ENCODE data around the gene CTRB2.
"Not testable (repeated sequence)": the region's sequence is repeated elsewhere in the genome, so short reads cannot be mapped to it uniquely, and the experiment has no call there.

Gene CTRB2

GRCh38 chr16:75226550-75227360 lies 19.8 kb upstream of the CTRB2 start:
- no peak for DNase-seq (ENCODE audit: low read depth)

DNA sequence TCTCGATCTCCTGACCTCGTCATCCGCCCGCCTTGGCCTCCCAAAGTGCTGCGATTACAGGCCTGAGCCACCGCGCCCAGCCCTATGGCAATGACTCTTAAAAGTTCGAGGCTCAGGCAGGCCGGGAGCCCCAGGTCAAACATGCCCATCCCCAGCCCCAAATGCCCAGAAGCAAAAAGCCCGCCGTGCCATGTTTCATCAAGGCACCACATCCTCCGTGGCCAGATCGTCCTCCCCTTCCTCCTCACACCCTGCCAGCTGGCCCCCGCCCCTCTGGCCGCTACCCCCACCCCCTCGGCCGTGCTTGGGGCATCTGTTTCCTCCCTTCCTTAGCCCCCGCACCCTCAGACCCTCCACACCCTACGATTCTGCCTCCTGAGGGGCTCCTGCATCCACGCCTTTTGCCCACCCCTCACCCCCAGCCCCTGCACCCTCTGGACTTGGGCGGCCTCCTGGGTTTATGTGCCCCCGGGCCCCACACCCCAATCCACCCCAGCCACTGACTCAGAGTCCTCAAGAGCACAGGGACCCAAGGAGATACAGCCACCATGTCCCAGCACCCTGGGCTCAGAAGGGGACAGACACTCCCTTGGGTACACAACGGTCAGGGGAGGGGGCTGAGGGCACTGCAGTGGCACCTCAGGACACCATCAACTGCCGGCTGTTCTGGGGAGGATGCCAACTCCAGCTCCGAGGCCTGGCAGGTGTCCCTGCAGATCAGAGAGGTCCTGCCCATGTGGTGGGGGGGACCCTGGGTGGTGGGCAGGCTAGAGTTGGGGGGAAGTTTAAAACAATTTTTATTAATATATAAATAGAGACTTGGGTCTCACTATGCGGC lies 18.9 kb upstream of the CTRB2 start:
- no peak for DNase-seq (ENCODE audit: low read depth)

GRCh38 chr16:75225092-75225491 lies 18.1 kb upstream of the CTRB2 start:
- DNase-seq (ENCODE audit: low read depth) = no peak

GRCh38 chr16:75224306-75225082 lies 17.5 kb upstream of the CTRB2 start:
- no peak for DNase-seq (ENCODE audit: low read depth)

GRCh38 chr16:75223129-75223528 lies 16.2 kb upstream of the CTRB2 start:
- DNase-seq (ENCODE audit: low read depth) = not testable (repeated sequence)

- DNase-seq (ENCODE audit: low read depth) = no peak
Measured at GRCh38 chr16:75222271-75222783, 15.4 kb upstream of the CTRB2 start.

DNA sequence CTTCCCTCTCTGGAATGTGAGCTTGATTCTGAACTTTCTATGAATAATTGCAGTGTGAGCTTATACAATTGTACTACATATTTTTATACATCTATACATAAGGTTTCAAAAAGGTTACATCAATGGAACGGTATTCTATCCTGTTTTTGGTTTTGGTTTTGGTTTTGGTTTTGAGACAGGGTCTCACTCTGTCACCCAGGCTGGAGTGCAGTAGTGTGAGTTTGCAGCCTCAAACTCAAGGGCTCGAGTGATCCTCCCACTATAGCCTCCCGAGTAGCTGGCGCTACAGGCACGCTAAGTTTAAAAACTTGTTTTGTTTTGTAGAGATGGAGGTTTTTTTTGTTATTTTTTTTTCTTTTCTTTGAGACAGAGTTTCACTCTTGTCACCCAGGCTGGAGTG lies 12.9 kb upstream of the CTRB2 start:
- no peak for DNase-seq (ENCODE audit: low read depth)

DNA sequence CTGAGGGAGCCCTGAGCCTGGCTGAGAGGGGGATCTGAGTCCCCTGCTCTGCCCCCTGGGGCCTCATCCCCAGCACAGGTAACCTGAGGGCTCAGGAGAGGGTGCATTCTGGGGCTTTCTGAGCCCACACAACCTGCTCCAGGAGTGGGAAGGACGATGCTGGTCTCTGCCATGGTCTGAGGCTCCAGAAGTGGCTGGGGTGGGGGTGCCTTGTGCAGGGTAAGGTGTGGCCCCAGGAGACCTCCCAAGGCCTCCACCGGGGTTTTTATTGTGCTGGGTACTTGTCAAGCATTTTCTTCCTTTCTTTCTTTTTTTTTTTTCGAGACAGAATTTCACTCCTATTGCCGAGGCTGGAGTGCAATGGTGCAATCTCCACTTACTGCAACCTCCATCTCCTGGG lies 12.1 kb upstream of the CTRB2 start:
- DNase-seq (ENCODE audit: low read depth) = no peak

DNA sequence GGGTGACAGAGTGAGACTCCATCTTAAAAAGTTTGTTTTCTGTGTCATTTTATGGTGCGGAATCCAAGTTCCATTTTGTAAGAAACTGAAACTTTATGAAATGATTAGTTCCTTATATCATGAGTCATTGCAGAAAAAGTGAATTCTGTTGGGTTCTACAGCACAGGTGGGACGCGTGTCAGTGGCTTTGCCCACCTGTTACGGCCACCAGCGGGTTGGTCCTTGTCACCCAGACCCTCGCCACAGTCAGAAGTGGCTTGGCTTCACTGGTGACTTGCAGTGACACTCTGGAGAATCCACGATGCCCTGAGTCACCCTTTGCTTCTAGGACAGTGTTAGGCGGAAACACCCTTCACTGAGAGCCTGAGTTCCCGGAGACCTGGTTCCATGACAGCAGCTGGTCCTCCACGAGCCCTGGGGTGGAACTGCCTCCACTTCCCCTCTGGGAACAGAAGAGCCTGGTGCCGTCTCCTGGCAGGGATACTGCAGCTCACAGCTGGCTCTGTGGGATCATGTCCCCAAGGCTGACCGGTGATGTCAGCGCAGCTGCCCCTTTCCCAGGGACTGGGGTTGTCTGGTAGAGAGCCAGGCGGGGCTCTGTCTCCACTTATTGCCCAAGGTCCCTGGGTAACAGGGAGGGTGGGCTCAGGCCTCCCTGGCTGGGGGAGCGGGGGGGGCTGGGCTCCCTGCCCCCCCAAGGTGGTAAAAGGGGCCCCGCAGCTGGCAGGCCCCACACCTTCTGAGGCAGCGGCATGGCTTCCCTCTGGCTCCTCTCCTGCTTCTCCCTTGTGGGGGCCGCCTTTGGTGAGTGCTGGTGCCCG lies 11.5 kb upstream of the CTRB2 start, which contains the start of gene CTRB1:
TSS of gene CTRB1 (plus strand) at position 733 of the 821 bp plus-strand sequence. CDS start at position 753, 20 bp downstream.
- DNase-seq (ENCODE audit: low read depth) = no peak

GRCh38 chr16:75217389-75217851 lies 10.5 kb upstream of the CTRB2 start:
- no peak for DNase-seq (ENCODE audit: low read depth)

- DNase-seq (ENCODE audit: low read depth) = no peak
Measured at GRCh38 chr16:75216576-75216975, 9.6 kb upstream of the CTRB2 start.

GRCh38 chr16:75216127-75216526 lies 9.2 kb upstream of the CTRB2 start:
- DNase-seq (ENCODE audit: low read depth) = no peak

DNA sequence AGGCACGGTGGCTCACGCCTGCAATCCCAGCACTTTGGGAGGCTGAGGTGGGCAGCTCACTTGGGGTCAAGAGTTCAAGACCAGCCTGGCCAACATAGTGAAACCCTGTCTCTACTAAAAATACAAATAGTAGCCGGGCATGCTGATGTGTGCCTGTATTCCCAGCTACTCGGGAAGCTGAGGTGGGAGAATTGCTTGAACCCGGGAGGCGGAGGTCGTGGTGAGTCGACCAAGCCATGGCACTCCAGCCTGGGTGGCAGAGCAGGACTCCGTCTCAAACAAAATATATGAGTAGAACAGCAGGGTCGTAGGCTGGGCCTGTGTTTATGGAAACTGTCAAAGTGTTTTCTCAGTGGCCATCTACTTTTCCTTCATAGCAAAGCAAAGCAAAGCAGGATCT lies 4.3 kb upstream of the CTRB2 start:
- DNase-seq (ENCODE audit: low read depth) = not testable (repeated sequence)

- DNase-seq (ENCODE audit: low read depth) = no peak
Measured at GRCh38 chr16:75209944-75210343, 3.0 kb upstream of the CTRB2 start.

- DNase-seq (ENCODE audit: low read depth) = not testable (repeated sequence)
Measured at GRCh38 chr16:75209514-75209913, 2.6 kb upstream of the CTRB2 start.

GRCh38 chr16:75208861-75209505 lies 2.0 kb upstream of the CTRB2 start:
- DNase-seq (ENCODE audit: low read depth) = no peak

DNA sequence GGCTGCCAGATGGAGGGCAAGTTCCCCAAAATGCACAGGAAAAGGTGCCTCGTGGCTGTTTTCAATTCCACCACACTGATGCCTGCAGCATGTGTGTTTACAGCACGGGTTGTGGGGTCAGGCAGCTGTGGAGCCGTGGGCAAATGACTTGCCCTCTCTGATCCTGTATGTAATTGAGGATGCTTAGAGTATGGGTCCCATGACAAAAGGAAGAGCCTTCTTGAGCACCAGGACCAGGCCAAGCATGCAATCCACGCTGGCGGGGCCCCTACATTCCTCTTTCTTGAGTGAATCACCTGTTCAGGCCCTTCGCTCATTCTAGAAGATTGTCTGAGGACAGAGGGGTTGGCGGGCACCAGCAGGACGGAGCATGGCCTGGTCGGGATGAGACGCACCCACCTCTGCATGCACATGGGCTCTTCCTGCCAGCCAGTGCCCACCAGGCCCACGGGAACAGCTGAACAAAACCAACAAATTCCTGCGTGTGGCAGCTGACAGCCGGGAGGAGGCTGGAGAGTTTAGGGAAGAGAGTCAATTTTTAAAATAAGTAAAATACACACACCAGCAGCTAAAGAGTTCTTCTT lies 1.4 kb upstream of the CTRB2 start:
- DNase-seq (ENCODE audit: low read depth) = no peak

DNA sequence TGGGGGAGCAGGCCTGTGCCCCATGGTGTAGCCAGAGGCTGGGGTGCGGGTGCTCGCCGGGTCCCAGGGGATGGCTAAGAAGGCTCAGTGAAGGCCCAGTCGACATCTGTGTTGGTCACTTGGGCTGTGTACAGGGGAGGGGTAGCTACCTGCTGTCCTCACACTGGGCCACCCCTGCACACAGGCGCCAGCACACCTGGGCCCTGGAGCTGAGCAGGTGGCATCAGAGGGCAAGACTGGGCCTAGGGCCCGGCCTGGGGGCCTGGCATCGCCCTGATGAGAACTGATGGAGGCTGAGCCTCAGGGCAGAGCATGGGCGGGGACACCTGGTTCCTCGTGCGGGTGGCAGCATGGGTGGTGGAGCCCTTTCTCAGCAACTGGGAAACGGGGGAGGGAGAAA lies 870 bp upstream of the CTRB2 start:
- DNase-seq (ENCODE audit: low read depth) = no peak

DNA sequence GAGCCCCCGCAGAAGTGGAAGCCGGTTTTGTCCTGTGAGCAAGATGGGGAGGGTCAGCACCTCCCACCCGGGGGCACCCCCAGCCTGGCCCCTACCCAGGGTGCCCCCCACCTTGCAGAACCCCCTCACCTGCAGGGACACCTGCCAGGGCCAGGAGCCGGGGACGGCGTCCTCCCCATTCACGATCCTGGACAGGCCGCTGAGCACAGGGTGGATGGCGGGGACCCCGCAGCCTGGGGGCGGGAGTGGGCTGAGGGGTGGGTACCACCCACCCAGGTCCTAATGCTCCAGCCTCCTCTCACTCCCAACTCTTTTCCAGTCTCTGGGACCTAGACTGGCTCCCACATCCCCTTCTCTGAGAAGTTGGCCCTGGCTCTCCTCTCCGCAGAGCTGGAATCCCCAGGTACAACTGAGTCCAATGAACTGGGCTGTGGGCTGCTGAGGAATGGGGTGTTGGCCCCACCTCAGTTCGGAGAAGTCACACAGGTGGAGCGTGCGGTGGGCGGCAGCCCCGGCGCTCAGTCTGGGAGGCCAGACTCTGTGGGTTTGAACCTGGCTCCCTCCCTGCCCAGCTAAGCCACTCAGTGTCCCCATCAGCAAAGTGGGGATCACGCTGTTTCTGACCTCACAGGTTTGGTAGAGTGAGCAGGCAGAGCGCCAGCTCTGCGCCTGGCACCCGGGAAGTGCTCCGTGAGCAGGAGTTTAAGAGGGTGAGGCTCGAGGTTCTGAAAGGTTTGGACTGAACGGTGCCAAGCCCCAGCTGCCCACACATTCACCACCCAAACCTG lies 806 bp downstream of the CTRB2 start:
- not testable (repeated sequence) for DNase-seq (ENCODE audit: low read depth)

Data from CMK (cell line).